BLaER1 (cell line): ENCODE results near the gene TMEM163.

ENCODE experiments used
- H3K27ac ChIP-seq: shearing (Covaris generic); formaldehyde crosslinking; 2 replicates; pipeline ENCODE4 v1.8.1; 2022
- H3K27me3 ChIP-seq: shearing (Covaris generic); formaldehyde crosslinking; 2 replicates; pipeline ENCODE4 v1.8.1; 2022
- H3K36me3 ChIP-seq: shearing (Covaris generic); formaldehyde crosslinking; 2 replicates; pipeline ENCODE4 v1.8.1; 2022
- H3K4me1 ChIP-seq: shearing (Covaris generic); formaldehyde crosslinking; 2 replicates; pipeline ENCODE4 v1.8.1; 2022
- H3K4me2 ChIP-seq: shearing (Covaris generic); formaldehyde crosslinking; 2 replicates; pipeline ENCODE4 v1.8.1; 2022
- H3K4me3 ChIP-seq: shearing (Covaris generic); formaldehyde crosslinking; 2 replicates; pipeline ENCODE4 v1.8.1; 2022
- H3K9ac ChIP-seq: shearing (Covaris generic); formaldehyde crosslinking; 2 replicates; pipeline ENCODE4 v1.8.1; 2022
- H3K9me3 ChIP-seq: shearing (Covaris generic); formaldehyde crosslinking; 2 replicates; pipeline ENCODE4 v1.8.1; 2022
- H4K20me1 ChIP-seq: shearing (Covaris generic); formaldehyde crosslinking; 2 replicates; pipeline ENCODE4 v1.8.1; 2022
- Cebpa-rat ChIP-seq: shearing (Covaris generic); IDR thresholded peaks from 2 replicates; pipeline ENCODE4 v1.8.1; 2022

The TMEM163 gene

GRCh38 chr2:134449157-134449556 is 269.6 kb downstream of the TMEM163 start:
- Histone ChIP-seq H4K20me1 (peaks cover 73% of the 10 kb centered on the region), H3K9ac (no peak overlapping the region), H3K4me1 (peaks cover 23% of the 10 kb centered on the region), H3K9me3 (no peaks in the 10 kb centered on the region), H3K4me2 (no peak overlapping the region), H3K27me3 (no peaks in the 10 kb centered on the region), H3K36me3 (peaks cover 98% of the 10 kb centered on the region), H3K4me3 (no peak overlapping the region), H3K27ac (no peak overlapping the region)
- TF ChIP-seq Cebpa-rat = no peak

GRCh38 chr2:134448650-134449049 is 270.1 kb downstream of the TMEM163 start:
- peaks cover 73% of the 10 kb centered on the region for H4K20me1 ChIP-seq
- no peak overlapping the region for H3K4me2 ChIP-seq
- H3K4me3 ChIP-seq = no peak overlapping the region
- no peak overlapping the region for H3K27ac ChIP-seq
- no peaks in the 10 kb centered on the region for H3K9me3 ChIP-seq
- H3K27me3 ChIP-seq = no peaks in the 10 kb centered on the region
- H3K9ac ChIP-seq = no peak overlapping the region
- TF ChIP-seq Cebpa-rat = no peak
- H3K4me1 ChIP-seq = peaks cover 18% of the 10 kb centered on the region
- peaks cover 98% of the 10 kb centered on the region for H3K36me3 ChIP-seq

GRCh38 chr2:134447669-134448068 is 271.1 kb downstream of the TMEM163 start:
- H3K4me1 ChIP-seq = peaks cover 8% of the 10 kb centered on the region
- no peak for TF ChIP-seq Cebpa-rat
- H3K4me3 ChIP-seq = no peak overlapping the region
- no peak overlapping the region for H3K27ac ChIP-seq
- H3K4me2 ChIP-seq = no peak overlapping the region
- H3K9me3 ChIP-seq = no peaks in the 10 kb centered on the region
- peaks cover 98% of the 10 kb centered on the region for H3K36me3 ChIP-seq
- H3K27me3 ChIP-seq = no peaks in the 10 kb centered on the region
- H4K20me1 ChIP-seq = peaks cover 75% of the 10 kb centered on the region
- no peak overlapping the region for H3K9ac ChIP-seq

GRCh38 chr2:134446383-134447017 is 272.3 kb downstream of the TMEM163 start:
- TF ChIP-seq Cebpa-rat = no peak
- no peaks in the 10 kb centered on the region for H3K4me1 ChIP-seq
- no peak overlapping the region for H3K4me2 ChIP-seq
- peaks cover 77% of the 10 kb centered on the region for H4K20me1 ChIP-seq
- no peak overlapping the region for H3K27ac ChIP-seq
- H3K4me3 ChIP-seq = no peak overlapping the region
- no peak overlapping the region for H3K9ac ChIP-seq
- H3K27me3 ChIP-seq = no peaks in the 10 kb centered on the region
- H3K9me3 ChIP-seq = no peaks in the 10 kb centered on the region
- peaks cover 98% of the 10 kb centered on the region for H3K36me3 ChIP-seq

GRCh38 chr2:134445985-134446382 is 272.8 kb downstream of the TMEM163 start:
- TF ChIP-seq Cebpa-rat = no peak
- H3K9ac ChIP-seq = no peak overlapping the region
- peaks cover 77% of the 10 kb centered on the region for H4K20me1 ChIP-seq
- H3K27me3 ChIP-seq = no peaks in the 10 kb centered on the region
- H3K9me3 ChIP-seq = no peaks in the 10 kb centered on the region
- H3K4me2 ChIP-seq = no peak overlapping the region
- H3K4me3 ChIP-seq = no peak overlapping the region
- H3K36me3 ChIP-seq = peaks cover 98% of the 10 kb centered on the region
- H3K27ac ChIP-seq = no peak overlapping the region
- no peaks in the 10 kb centered on the region for H3K4me1 ChIP-seq

GRCh38 chr2:134445116-134445515 is 273.7 kb downstream of the TMEM163 start:
- Histone ChIP-seq H3K27me3 (no peaks in the 10 kb centered on the region), H3K4me3 (no peak overlapping the region), H3K4me2 (no peak overlapping the region), H3K9me3 (no peaks in the 10 kb centered on the region), H3K9ac (no peak overlapping the region), H3K4me1 (no peaks in the 10 kb centered on the region), H3K27ac (no peak overlapping the region), H3K36me3 (peaks cover 99% of the 10 kb centered on the region), H4K20me1 (peaks cover 74% of the 10 kb centered on the region)
- TF ChIP-seq Cebpa-rat = no peak

- H3K4me3 ChIP-seq = no peak overlapping the region
- no peak overlapping the region for H3K4me2 ChIP-seq
- peaks cover 100% of the 10 kb centered on the region for H3K36me3 ChIP-seq
- no peaks in the 10 kb centered on the region for H3K4me1 ChIP-seq
- no peaks in the 10 kb centered on the region for H3K27me3 ChIP-seq
- H4K20me1 ChIP-seq = peaks cover 71% of the 10 kb centered on the region
- no peak for TF ChIP-seq Cebpa-rat
- no peaks in the 10 kb centered on the region for H3K9me3 ChIP-seq
- H3K27ac ChIP-seq = no peak overlapping the region
- no peak overlapping the region for H3K9ac ChIP-seq
Measured at GRCh38 chr2:134443814-134444480, 274.9 kb downstream of the TMEM163 start.

GRCh38 chr2:134441153-134441863 is 277.5 kb downstream of the TMEM163 start:
- Histone ChIP-seq H3K9me3 (no peaks in the 10 kb centered on the region), H3K27ac (no peak overlapping the region), H3K4me3 (no peak overlapping the region), H3K36me3 (peaks cover 99% of the 10 kb centered on the region), H3K4me2 (no peak overlapping the region), H3K9ac (no peak overlapping the region), H3K4me1 (no peaks in the 10 kb centered on the region), H3K27me3 (no peaks in the 10 kb centered on the region), H4K20me1 (peaks cover 54% of the 10 kb centered on the region)
- no peak for TF ChIP-seq Cebpa-rat

- H3K27ac ChIP-seq = no peak overlapping the region
- no peaks in the 10 kb centered on the region for H3K9me3 ChIP-seq
- H4K20me1 ChIP-seq = peaks cover 46% of the 10 kb centered on the region
- H3K27me3 ChIP-seq = no peaks in the 10 kb centered on the region
- no peak for TF ChIP-seq Cebpa-rat
- H3K4me3 ChIP-seq = no peak overlapping the region
- no peak overlapping the region for H3K9ac ChIP-seq
- no peaks in the 10 kb centered on the region for H3K4me1 ChIP-seq
- peaks cover 99% of the 10 kb centered on the region for H3K36me3 ChIP-seq
- no peak overlapping the region for H3K4me2 ChIP-seq
Measured at GRCh38 chr2:134440336-134440909, 278.4 kb downstream of the TMEM163 start.

- H3K36me3 ChIP-seq = peaks cover 99% of the 10 kb centered on the region
- H3K9ac ChIP-seq = no peak overlapping the region
- H3K4me1 ChIP-seq = no peaks in the 10 kb centered on the region
- no peaks in the 10 kb centered on the region for H3K27me3 ChIP-seq
- no peak overlapping the region for H3K4me3 ChIP-seq
- no peaks in the 10 kb centered on the region for H3K9me3 ChIP-seq
- H3K27ac ChIP-seq = no peak overlapping the region
- H4K20me1 ChIP-seq = peaks cover 26% of the 10 kb centered on the region
- TF ChIP-seq Cebpa-rat = no peak
- no peak overlapping the region for H3K4me2 ChIP-seq
Measured at GRCh38 chr2:134438371-134438770, 280.4 kb downstream of the TMEM163 start.
